DMS79 treated with DMSO at 0.1 percent for 48 hours (cell line): ENCODE results near the gene CCDC66.
"Not testable (repeated sequence)": the region's sequence is repeated elsewhere in the genome, so short reads cannot be mapped to it uniquely, and the experiment has no call there.

Experiments
- DNase-seq: peaks from one replicate; lab custom pipeline; 2025; lab: John Stamatoyannopoulos, UW

Gene CCDC66

GRCh38 chr3:56556908-56557830 lies at the start of gene CCDC66:
Gene CCDC66 (plus strand): TSS chr3:56557175. CDS start chr3:56557243, 68 bp downstream.
- peak; percentile 74 for DNase-seq

DNA sequence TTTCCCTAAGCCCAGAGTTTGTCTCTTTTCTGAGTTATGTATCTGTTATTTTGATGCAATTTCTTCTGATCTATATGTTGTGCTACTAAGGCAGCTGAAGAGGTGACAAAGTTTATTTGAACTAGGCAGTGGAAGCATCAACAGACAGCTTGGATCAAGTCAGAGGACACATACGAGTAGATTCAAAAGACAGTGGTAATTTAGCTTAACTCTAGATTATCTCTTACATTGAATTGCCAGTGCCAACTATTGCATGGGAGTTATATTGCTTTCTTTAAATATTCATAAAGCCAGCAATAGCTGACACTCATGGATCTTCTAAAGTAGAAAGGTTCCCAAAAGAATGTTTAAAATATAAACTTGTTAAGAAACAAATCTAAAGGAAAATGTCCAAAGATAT lies 37.3 kb upstream of the CCDC66 start:
- no peak for DNase-seq

DNA sequence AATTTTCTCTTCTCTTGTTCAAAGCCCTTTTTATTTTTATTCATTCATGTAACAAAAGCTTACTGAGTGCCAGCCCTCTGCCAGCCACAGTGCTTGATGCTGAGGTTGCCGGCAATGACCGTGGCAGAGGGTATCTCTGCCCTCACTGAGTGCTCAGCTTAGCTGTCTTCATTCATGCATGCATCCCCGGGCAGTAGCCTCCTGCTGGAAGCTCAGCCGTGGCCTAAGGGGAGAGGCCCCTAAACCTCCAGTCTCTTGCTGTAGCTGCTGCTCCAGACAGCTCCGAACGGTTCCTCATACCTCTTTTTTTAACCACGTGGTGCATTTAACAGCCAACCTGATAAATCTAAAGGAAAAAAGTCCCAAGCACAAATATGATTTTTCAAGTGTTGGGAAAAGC lies 34.6 kb upstream of the CCDC66 start:
- DNase-seq, result no peak

DNA sequence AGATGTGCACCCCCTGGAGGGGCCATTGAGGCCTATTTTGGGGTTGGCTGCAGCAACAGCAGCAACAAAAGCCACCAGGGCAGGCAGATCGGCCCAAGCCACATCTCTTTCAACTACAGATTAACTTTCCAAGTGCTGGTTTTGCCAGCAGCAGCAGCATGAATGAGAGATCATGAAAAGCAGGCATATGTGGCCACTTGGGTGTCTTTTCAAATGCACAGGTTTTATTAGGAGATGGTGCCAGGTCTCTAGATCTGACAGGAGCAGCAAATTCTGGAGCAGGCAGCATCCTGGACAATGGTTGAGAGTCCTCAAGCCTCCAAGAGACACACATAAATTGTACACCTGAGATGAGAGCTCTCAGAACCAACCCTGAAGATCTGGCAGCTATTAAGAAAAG lies 31.7 kb upstream of the CCDC66 start:
- peak; percentile 6 for DNase-seq

- DNase-seq, result no peak
Observed at GRCh38 chr3:56536735-56537134, 20.2 kb upstream of the CCDC66 start.

DNA sequence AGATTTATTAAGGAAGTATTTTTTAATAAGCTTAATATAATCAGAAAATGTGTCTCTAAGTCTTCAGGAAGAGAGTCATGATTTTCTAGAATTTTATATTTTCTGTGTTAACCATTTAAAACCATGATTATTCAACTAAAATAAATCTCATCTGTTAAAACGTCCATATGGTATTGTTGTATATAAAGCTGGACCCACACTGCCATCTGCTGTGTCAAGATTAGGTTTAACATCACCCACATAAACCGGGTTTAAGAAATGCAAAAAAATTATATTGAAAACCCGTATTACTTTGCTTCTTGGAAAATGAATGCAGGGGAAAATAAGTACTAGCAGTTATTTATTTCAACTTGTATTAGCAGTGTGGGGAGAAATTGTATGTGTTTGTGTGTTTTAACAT lies 9.5 kb upstream of the CCDC66 start:
- DNase-seq, result no peak

DNA sequence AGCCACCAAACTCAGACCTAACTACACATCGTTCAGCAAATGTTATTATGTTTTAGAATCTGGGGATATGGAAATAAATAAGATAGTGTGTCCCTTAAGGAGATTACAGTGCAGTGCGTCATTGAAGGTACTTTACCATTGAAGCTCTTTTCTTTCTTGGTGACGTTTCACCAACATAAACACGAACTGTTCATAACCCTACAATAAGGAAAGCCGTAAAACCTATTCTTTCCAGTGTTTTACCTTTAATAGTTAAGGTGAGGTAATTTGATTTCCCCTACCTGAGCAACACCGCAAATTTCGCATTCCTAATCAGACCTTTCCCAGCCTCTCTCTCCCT lies 826 bp downstream of the CCDC66 start:
- no peak for DNase-seq

GRCh38 chr3:56573501-56573900 lies 16.5 kb downstream of the CCDC66 start:
- DNase-seq, result no peak

GRCh38 chr3:56581941-56582340 lies 25.0 kb downstream of the CCDC66 start:
- not testable (repeated sequence) for DNase-seq

DNA sequence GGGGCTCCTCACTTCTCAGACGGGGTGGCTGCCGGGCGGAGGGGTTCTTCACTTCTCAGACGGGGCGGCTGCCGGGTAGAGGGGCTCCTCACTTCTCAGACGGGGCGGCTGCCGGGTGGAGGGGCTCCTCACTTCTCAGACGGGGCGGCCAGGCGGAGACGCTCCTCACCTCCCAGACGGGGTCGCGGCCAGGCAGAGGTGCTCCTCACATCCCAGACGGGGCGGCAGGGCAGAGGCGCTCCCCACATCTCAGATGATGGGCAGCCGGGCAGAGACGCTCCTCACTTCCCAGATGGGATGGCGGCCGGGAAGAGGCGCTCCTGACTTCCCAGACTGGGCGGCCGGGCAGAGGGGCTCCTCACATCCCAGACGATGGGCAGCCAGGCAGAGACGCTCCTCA lies 27.3 kb downstream of the CCDC66 start:
- not testable (repeated sequence) for DNase-seq

- DNase-seq, result no peak
Observed at GRCh38 chr3:56590814-56591213, 33.8 kb downstream of the CCDC66 start.

DNA sequence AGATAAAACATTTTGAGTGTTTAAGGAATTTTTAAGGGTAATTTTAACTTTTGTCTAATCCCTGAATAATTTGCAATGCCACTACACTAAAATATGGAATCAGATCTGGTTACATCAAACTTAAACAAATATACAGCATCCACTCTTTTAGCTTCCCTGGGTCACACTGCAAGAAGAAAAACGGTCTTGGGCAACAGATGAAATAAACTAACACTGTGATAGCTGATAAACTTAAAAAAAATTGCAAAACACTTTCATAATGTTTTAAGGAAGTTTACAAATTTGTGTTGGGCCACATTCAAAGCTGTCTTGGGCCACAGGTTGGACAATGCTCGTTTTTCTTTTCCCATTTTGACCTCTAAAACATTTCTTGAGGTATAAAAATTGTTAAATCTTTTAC lies 34.3 kb downstream of the CCDC66 start:
- DNase-seq, result no peak

DNA sequence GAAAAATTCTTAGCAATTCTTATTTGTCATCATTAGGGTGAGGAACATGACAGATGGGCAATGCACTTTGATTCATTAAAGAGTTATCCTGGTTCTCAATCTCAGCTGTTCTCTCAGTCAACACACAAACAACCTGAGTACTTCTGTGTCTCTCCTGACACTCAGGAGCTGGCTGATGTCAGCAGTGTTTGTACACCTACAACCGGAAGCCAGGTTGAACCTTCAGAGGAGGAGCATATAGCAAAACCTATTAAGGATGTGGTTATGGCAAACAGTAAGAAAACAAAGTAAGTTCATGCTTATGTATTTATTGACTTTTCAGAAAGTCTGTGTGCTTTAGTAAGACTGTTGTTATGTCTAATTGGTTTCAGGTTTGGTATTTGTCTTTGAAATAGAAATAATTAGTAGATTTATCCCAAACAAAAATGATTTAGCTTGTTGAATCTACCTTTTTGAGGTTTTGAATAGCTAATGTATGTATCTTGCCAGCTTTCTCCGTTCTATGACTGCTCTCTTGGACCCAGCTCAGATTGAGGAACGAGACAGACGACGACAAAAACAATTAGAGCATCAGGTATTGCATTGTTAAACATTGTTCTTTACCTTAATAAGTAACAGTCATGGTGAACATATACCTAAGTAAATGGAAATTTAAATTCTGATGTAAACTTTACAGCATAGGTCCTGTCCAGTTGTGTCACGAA lies 36.6 kb downstream of the CCDC66 start:
- no peak for DNase-seq

GRCh38 chr3:56595975-56596840 lies 39.2 kb downstream of the CCDC66 start:
- no peak for DNase-seq

GRCh38 chr3:56608479-56608878 lies 51.5 kb downstream of the CCDC66 start:
- DNase-seq, result not testable (repeated sequence)

- DNase-seq, result no peak
Observed at GRCh38 chr3:56610669-56611335, 53.8 kb downstream of the CCDC66 start.

DNA sequence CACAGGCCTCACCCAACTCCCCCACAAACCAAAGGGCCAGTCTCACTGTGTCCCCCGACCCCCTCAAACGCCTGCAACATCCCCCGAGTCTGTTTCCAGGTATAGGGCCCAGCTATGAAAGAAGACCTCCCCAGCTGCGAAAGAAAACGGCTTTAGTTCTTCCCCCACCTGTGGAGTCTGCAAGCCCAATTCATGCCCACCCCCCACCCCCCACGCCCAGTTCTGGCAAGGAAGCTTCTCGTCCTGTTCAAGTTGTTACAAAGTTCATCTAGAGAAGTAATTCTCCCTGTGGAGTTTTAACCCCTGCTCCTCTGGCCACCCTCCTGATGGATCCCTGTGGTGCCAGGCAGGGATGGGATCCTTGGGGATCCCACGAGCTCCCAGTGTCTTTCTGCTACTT lies 54.4 kb downstream of the CCDC66 start:
- no peak for DNase-seq

GRCh38 chr3:56612146-56612545 lies 55.2 kb downstream of the CCDC66 start:
- no peak for DNase-seq

DNA sequence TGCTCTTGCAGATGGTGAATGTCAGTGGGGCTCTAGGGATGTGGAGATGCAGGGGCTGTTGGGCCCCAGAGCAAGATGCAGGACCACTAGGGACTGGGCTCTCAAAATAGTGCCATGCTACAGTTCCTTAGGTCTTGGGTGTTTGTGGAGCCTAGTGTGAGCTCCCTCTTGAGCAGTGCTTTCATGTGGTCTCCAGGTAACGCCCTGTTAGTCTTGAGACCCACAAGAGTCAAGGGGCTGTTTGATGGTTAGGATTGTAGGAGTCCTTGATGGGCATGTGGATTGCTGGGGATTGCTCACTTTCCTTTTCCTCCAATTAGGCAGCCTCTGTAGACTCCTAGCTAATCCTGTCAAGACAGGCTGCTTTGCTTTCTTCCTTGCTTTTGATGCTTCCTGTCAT lies 56.0 kb downstream of the CCDC66 start:
- DNase-seq, result no peak

DNA sequence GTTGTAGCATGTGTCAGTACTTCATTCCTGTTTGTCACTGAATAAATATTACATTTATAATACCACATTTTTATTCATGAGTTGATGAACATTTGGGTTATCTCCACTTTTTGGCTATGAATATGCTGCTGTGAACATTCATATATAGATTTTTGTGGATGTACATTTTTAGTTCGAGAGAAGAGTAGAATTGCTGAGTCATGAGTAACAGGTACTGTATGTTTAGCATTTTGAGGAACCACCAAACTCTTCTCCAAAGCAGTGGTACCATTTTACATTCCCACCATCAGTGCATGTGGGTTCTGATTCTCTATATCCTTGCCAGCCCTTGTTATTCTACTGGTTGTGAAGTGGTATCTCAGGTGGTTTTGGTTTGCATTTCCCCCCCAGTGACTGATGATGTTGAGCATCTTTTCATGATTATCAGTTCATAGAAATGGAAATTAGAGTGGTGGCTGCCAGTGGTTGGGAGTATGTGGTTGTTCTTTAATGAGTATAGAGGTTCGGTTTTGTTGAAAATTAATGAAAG lies 59.6 kb downstream of the CCDC66 start:
- no peak for DNase-seq

GRCh38 chr3:56620371-56620770 lies 63.4 kb downstream of the CCDC66 start:
- DNase-seq, result no peak

DNA sequence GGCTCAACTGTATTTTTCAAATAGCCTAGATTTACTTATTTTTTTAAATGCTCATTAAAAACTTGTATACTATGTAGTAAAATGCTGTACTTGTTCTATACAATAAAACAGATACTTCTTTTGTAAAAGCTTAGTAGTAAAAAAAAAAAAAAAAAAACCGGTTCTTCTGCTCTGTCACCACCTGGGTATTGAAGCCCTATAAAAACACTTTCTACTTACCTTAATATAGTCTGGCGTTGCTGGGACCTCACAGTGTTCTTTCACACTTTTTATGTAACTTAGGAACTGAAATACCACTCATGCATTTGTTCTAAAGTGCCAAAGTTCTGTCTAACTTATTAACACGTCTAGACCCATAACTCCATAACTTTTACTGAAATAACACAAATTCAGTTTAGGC lies 64.7 kb downstream of the CCDC66 start:
- no peak for DNase-seq
